A549 (cell line): Measurements from ENCODE around the gene HS3ST5. TPM values are rescaled to one million over a fixed set of nuclear protein-coding genes. Genes with fewer than 3 reads are reported as not detected.

Source experiments
- ATAC-seq, 2 experiments: fragments of 200-7000 bp in 1 of 2; fragments of >200 bp in 1 of 2; cut with Nextera tagmentation in 1 of 2; cut with Tn5 transposase in 1 of 2; 3 replicates each; pipeline versions ENCODE4 v1.8.0 to v1.9.1; 2018 to 2020; ENCODE audit warnings: mild to moderate bottlenecking in 1 of 2, moderate library complexity in 1 of 2
- CTCF ChIA-PET: fragments of 300-600 bp; sonication (Branson Sonifier 250); formaldehyde crosslinking; extraction: SDS; loops from one replicate; lab custom pipeline; 2021; ENCODE audit warnings: antibody characterized with exemption, inconsistent platforms; lab: Yijun Ruan, JAX
- POLR2A ChIA-PET: fragments of 350-600 bp; formaldehyde crosslinking; extraction: SDS; loops from one replicate; lab custom pipeline; 2021; ENCODE audit warnings: antibody characterized with exemption, inconsistent platforms; lab: Yijun Ruan, JAX
- DNase-seq, 2 experiments: peaks; one replicate each; pipeline versions ENCODE4 v3.0.0 to v3.0.0-alpha.2; 2011 to 2016; ENCODE audit warnings: low read depth in 1 of 2, low spot score in 1 of 2
- FAIRE-seq: peaks from 2 replicates; lab custom pipeline; 2011; peaks lifted over from hg19 to GRCh38; lab: Jason Lieb, UNC
- H3K27ac ChIP-seq, 2 experiments: fragments of >200 bp; sonication (Bioruptor Twin); formaldehyde crosslinking; 3 replicates each; pipeline ENCODE4 v1.5.1; 2016 to 2017
- H3K4me1 ChIP-seq: fragments of >200 bp; sonication (Bioruptor Twin); formaldehyde crosslinking; 3 replicates; pipeline ENCODE4 v1.6.1; 2016
- H3K4me2 ChIP-seq: fragments of >200 bp; sonication (Bioruptor Twin); formaldehyde crosslinking; 3 replicates; pipeline ENCODE4 v1.6.1; 2016
- H3K4me3 ChIP-seq: fragments of >200 bp; sonication (Bioruptor Twin); formaldehyde crosslinking; 3 replicates; pipeline ENCODE4 v1.5.1; 2016
- H3K9me3 ChIP-seq: fragments of >200 bp; sonication (Bioruptor Twin); formaldehyde crosslinking; 3 replicates; pipeline ENCODE4 v1.6.1; 2016
- BHLHE40 ChIP-seq: IDR thresholded peaks from 2 replicates; pipeline ENCODE4 v1.6.1; 2012; ENCODE audit warnings: low read depth, low read length, inconsistent platforms
- CEBPB ChIP-seq, 2 experiments: fragments of >200 bp in 1 of 2; sonication (Bioruptor Twin) in 1 of 2; formaldehyde crosslinking in 1 of 2; IDR thresholded peaks; 2 replicates each; pipeline ENCODE4 v1.6.1; 2012 to 2016
- CHD2 ChIP-seq: fragments of 150-350 bp; IDR thresholded peaks from 2 replicates; pipeline ENCODE4 v1.6.1; 2014; ENCODE audit warnings: low read length; ENCODE audit not compliant: partially characterized antibody
- EHF ChIP-seq: fragments of 250-450 bp; sonication (Bioruptor Pico); IDR thresholded peaks from 2 replicates; pipeline ENCODE4 v1.5.0; 2020; ENCODE audit warnings: mild to moderate bottlenecking
- EHMT2 ChIP-seq: fragments of 200-600 bp; sonication (generic); IDR thresholded peaks from 2 replicates; pipeline ENCODE4 v1.6.1; 2016; ENCODE audit warnings: antibody characterized with exemption, low read depth, mild to moderate bottlenecking, moderate library complexity
- ELK1 ChIP-seq: fragments of 150-350 bp; IDR thresholded peaks from 2 replicates; pipeline ENCODE4 v1.6.1; 2014; ENCODE audit warnings: low read depth, mild to moderate bottlenecking, low read length
- FOSB ChIP-seq: fragments of 250-450 bp; sonication (Bioruptor Pico); IDR thresholded peaks from 2 replicates; pipeline ENCODE4 v1.5.0; 2020; ENCODE audit warnings: mild to moderate bottlenecking, moderate library complexity
- FOXS1 ChIP-seq: fragments of 250-450 bp; sonication (Bioruptor Pico); IDR thresholded peaks from 2 replicates; pipeline ENCODE4 v1.5.0; 2020; ENCODE audit warnings: mild to moderate bottlenecking, moderate library complexity
- HDAC2 ChIP-seq: fragments of 200-600 bp; sonication (generic); IDR thresholded peaks from 2 replicates; pipeline ENCODE4 v1.6.1; 2016
- HEYL ChIP-seq: fragments of 250-450 bp; sonication (Bioruptor Pico); IDR thresholded peaks from 2 replicates; pipeline ENCODE4 v1.8.0; 2021; ENCODE audit warnings: mild to moderate bottlenecking, moderate library complexity
- MAX ChIP-seq: IDR thresholded peaks from 2 replicates; pipeline ENCODE4 v1.6.1; 2012
- MAZ ChIP-seq: fragments of 150-350 bp; IDR thresholded peaks from 2 replicates; pipeline ENCODE4 v1.6.1; 2014; ENCODE audit warnings: antibody characterized with exemption, low read depth, low read length, borderline replicate concordance
- MYC ChIP-seq: IDR thresholded peaks from 2 replicates; pipeline ENCODE4 v1.6.1; 2012; ENCODE audit warnings: mild to moderate bottlenecking, inconsistent platforms, low read length, improper control_type of control experiment, borderline replicate concordance
- NFE2L2 ChIP-seq: fragments of 150-350 bp; conservative IDR thresholded peaks from 2 replicates; pipeline ENCODE4 v1.6.1; 2014; ENCODE audit warnings: low read length
- NR3C1 ChIP-seq: fragments of >200 bp; sonication (Bioruptor Twin); formaldehyde crosslinking; IDR thresholded peaks from 3 replicates; pipeline ENCODE4 v1.6.1; 2017
- PBX3 ChIP-seq: IDR thresholded peaks from 2 replicates; pipeline ENCODE4 v1.6.1; 2012
- PHF8 ChIP-seq: fragments of 200-600 bp; sonication (generic); IDR thresholded peaks from 2 replicates; pipeline ENCODE4 v1.6.1; 2016; ENCODE audit warnings: low read depth, mild to moderate bottlenecking, antibody characterized with exemption, moderate library complexity, borderline replicate concordance
- POLR2A ChIP-seq: IDR thresholded peaks from 2 replicates; pipeline ENCODE4 v1.6.1; 2012; ENCODE audit warnings: mild to moderate bottlenecking, low read length
- RARB ChIP-seq: fragments of 250-450 bp; sonication (Bioruptor Pico); IDR thresholded peaks from 2 replicates; pipeline ENCODE4 v1.8.0; 2021; ENCODE audit warnings: mild to moderate bottlenecking, moderate library complexity
- RCOR1 ChIP-seq: fragments of 150-350 bp; IDR thresholded peaks from 2 replicates; pipeline ENCODE4 v1.6.1; 2014; ENCODE audit warnings: antibody characterized with exemption, low read length, low read depth
- RFX5 ChIP-seq: fragments of 450-650 bp; IDR thresholded peaks from 2 replicates; pipeline ENCODE4 v1.7.1; 2014; ENCODE audit warnings: antibody characterized with exemption, mild to moderate bottlenecking, moderate library complexity
- RNF2 ChIP-seq: fragments of 200-600 bp; sonication (generic); IDR thresholded peaks from 2 replicates; pipeline ENCODE4 v1.6.1; 2016; ENCODE audit warnings: low read depth, mild to moderate bottlenecking, antibody characterized with exemption, moderate library complexity, borderline replicate concordance
- SMC3 ChIP-seq: fragments of >200 bp; sonication (Bioruptor Twin); formaldehyde crosslinking; IDR thresholded peaks from 3 replicates; pipeline ENCODE4 v1.6.1; 2018; ENCODE audit warnings: inconsistent platforms
- TFCP2L1 ChIP-seq: fragments of 250-450 bp; sonication (Bioruptor Pico); IDR thresholded peaks from 2 replicates; pipeline ENCODE4 v1.5.0; 2021; ENCODE audit warnings: mild to moderate bottlenecking
- TP53 ChIP-seq: fragments of 250-450 bp; sonication (Bioruptor Pico); IDR thresholded peaks from 2 replicates; pipeline ENCODE4 v1.5.0; 2021; ENCODE audit warnings: mild to moderate bottlenecking, moderate library complexity
- USF2 ChIP-seq: fragments of 450-650 bp; IDR thresholded peaks from 2 replicates; pipeline ENCODE4 v1.6.1; 2014; ENCODE audit warnings: antibody characterized with exemption
- ZC3H11A ChIP-seq: fragments of 450-650 bp; IDR thresholded peaks from 2 replicates; pipeline ENCODE4 v1.6.1; 2014; ENCODE audit warnings: antibody characterized with exemption, mild to moderate bottlenecking
- ZFP36 ChIP-seq: fragments of 450-650 bp; IDR thresholded peaks from 2 replicates; pipeline ENCODE4 v1.6.1; 2014; ENCODE audit warnings: borderline replicate concordance; ENCODE audit not compliant: partially characterized antibody
- ZNF302 ChIP-seq: fragments of 250-450 bp; sonication (Bioruptor Pico); IDR thresholded peaks from 2 replicates; pipeline ENCODE4 v1.9.0; 2021; ENCODE audit warnings: inconsistent platforms, mild to moderate bottlenecking, moderate library complexity
- WGBS: methylation state at CpG from one replicate; pipeline ENCODE4 v1.1.6; 2017; ENCODE audit errors: missing lambda C conversion rate; 5-methylcytosine and 5-hydroxymethylcytosine counted together
- polyA plus RNA-seq, 4 experiments: library from polyadenylated mRNA; depleted of rRNA in 3 of 4; stranded (reverse); fragments of >200 nt; fragmentation: RNase III in 1 of 4; extraction: RNeasy Plus Mini Kit Qiagen cat#74134 plus additional on column Dnase treatment in 1 of 4; gene quantifications; 2 replicates in 3 of 4; 3 replicates in 1 of 4; pipeline ENCODE4 v1.2.3, GENCODE V29; 2011 to 2017
- TF ChIP-seq, protein P1 (sequence below): IDR thresholded peaks from 2 replicates; pipeline ENCODE4 v1.6.1; 2012; ENCODE audit warnings: low read depth, borderline replicate concordance
- TF ChIP-seq, protein P2 (sequence below): fragments of 250-450 bp; sonication (Bioruptor Pico); IDR thresholded peaks from 2 replicates; pipeline ENCODE4 v1.5.0; 2020; ENCODE audit warnings: low read depth, mild to moderate bottlenecking, moderate library complexity
- TF ChIP-seq, protein P3 (sequence below): fragments of >200 bp; sonication (Bioruptor Twin); formaldehyde crosslinking; IDR thresholded peaks from 3 replicates; pipeline ENCODE4 v1.5.1; 2016

Gene HS3ST5
- polyA plus RNA-seq, 2 of the 4 experiments (the other 2 are of a cell fraction) = not detected

- FAIRE-seq (no peak), ATAC-seq (no peak), DNase-seq (no peak)
- POLR2A ChIA-PET = no interaction called here
- Histone ChIP-seq H3K4me3 (no peak overlapping the region), H3K4me2 (no peak overlapping the region), H3K9me3 (no peaks in the 10 kb centered on the region), H3K27ac (no peak overlapping the region), H3K4me1 (no peaks in the 10 kb centered on the region)
- CTCF ChIA-PET = no interaction called here
- TF ChIP-seq RFX5 = no peak
- TF ChIP-seq SMC3 = no peak
- TF ChIP-seq NR3C1 = no peak
- no peak for TF ChIP-seq CHD2
- TF ChIP-seq MAZ = no peak
- no peak for TF ChIP-seq CEBPB (IDR thresholded peaks at IDR 0.05)
- TF ChIP-seq ZNF302 (CRISPR knock-in tag) = no peak
- TF ChIP-seq TFCP2L1 (CRISPR knock-in tag) = no peak
- no peak for TF ChIP-seq BHLHE40
- TF ChIP-seq HDAC2 = no peak
- no peak for TF ChIP-seq PBX3
These were observed 46.3 kb upstream of the HS3ST5 start for GRCh38 chr6:114389111-114389510.

DNA sequence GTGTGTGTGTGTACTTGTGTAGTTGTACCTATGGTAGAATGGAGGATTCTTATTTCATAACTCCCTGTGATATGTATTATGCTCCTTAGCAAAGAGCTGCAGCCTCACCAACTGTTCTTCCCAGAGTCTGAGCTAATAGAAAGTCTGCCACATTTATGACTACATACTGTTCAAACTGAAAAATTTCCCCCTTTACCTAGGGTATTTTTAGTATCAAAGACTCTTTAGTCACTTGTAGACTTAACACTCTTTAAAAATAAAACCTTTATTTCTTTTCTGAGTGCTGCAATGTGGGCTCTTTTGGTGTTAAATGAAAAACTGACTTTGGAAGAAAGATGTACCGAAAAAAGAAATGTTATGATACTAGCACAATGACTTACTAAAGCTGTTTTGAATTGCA, 39.6 kb upstream of the HS3ST5 start:
- no peak overlapping the region for H3K4me3 ChIP-seq
- CTCF ChIA-PET = no interaction called here

GRCh38 chr6:114377881-114378280, 35.1 kb upstream of the HS3ST5 start:
- ATAC-seq = no peak
- Histone ChIP-seq H3K27ac (no peak overlapping the region), H3K9me3 (no peaks in the 10 kb centered on the region), H3K4me1 (no peaks in the 10 kb centered on the region), H3K4me2 (no peak overlapping the region), H3K4me3 (no peak overlapping the region)
- ChIA-PET POLR2A (no interaction called here), CTCF (no interaction called here)
- DNase-seq = no peak
- no peak for FAIRE-seq
- 86% methylated on average over 3 of the region's 3 CpGs for WGBS
- TF ChIP-seq CEBPB (IDR thresholded peaks at IDR 0.05) (no peak), PBX3 (no peak), FOXS1 (CRISPR knock-in tag) (no peak), HEYL (no peak), FOSB (CRISPR knock-in tag) (no peak), RFX5 (no peak), POLR2A (no peak), ZNF302 (CRISPR knock-in tag) (no peak), RCOR1 (no peak), RARB (CRISPR knock-in tag) (no peak), USF2 (no peak)
- TF ChIP-seq, protein P1, sequence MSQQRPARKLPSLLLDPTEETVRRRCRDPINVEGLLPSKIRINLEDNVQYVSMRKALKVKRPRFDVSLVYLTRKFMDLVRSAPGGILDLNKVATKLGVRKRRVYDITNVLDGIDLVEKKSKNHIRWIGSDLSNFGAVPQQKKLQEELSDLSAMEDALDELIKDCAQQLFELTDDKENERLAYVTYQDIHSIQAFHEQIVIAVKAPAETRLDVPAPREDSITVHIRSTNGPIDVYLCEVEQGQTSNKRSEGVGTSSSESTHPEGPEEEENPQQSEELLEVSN = no peak
- TF ChIP-seq, protein P2, sequence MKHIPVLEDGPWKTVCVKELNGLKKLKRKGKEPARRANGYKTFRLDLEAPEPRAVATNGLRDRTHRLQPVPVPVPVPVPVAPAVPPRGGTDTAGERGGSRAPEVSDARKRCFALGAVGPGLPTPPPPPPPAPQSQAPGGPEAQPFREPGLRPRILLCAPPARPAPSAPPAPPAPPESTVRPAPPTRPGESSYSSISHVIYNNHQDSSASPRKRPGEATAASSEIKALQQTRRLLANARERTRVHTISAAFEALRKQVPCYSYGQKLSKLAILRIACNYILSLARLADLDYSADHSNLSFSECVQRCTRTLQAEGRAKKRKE (CRISPR knock-in tag) = no peak
- TF ChIP-seq, protein P3, sequence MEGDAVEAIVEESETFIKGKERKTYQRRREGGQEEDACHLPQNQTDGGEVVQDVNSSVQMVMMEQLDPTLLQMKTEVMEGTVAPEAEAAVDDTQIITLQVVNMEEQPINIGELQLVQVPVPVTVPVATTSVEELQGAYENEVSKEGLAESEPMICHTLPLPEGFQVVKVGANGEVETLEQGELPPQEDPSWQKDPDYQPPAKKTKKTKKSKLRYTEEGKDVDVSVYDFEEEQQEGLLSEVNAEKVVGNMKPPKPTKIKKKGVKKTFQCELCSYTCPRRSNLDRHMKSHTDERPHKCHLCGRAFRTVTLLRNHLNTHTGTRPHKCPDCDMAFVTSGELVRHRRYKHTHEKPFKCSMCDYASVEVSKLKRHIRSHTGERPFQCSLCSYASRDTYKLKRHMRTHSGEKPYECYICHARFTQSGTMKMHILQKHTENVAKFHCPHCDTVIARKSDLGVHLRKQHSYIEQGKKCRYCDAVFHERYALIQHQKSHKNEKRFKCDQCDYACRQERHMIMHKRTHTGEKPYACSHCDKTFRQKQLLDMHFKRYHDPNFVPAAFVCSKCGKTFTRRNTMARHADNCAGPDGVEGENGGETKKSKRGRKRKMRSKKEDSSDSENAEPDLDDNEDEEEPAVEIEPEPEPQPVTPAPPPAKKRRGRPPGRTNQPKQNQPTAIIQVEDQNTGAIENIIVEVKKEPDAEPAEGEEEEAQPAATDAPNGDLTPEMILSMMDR = no peak

More for the DNA sequence above, 39.6 kb upstream of the HS3ST5 start:
- 25% methylated on average over 1 of the region's 1 CpG for WGBS
- no peaks in the 10 kb centered on the region for H3K4me1 ChIP-seq
- H3K4me2 ChIP-seq = no peak overlapping the region
- H3K27ac ChIP-seq = no peak overlapping the region
- no peak for TF ChIP-seq MAX
- no peak for TF ChIP-seq NFE2L2
- TF ChIP-seq RNF2 = no peak
- TF ChIP-seq MYC = no peak
- TF ChIP-seq PHF8 = no peak
- TF ChIP-seq EHF (CRISPR knock-in tag) = no peak
- no peak for TF ChIP-seq CHD2
- TF ChIP-seq EHMT2 = no peak
- TF ChIP-seq TFCP2L1 (CRISPR knock-in tag) = no peak
- no peak for TF ChIP-seq RCOR1
- TF ChIP-seq ELK1 = no peak
- no peak for TF ChIP-seq ZC3H11A
- TF ChIP-seq ZFP36 = no peak
- no peak for TF ChIP-seq TP53 (CRISPR knock-in tag)
- no peak for TF ChIP-seq ZNF302 (CRISPR knock-in tag)
- POLR2A ChIA-PET = no interaction called here
- ATAC-seq (no peak), FAIRE-seq (no peak), DNase-seq (no peak)
- H3K9me3 ChIP-seq = no peaks in the 10 kb centered on the region
